Adrenal gland (tissue), 5 donors: ENCODE measurements around the gene LBHD2.

Experiments
- POLR2A ChIP-seq, 2 donors: fragments of 450-650 bp; IDR thresholded peaks; one replicate each; pipeline ENCODE4 v1.6.1; 2017; ENCODE audit warnings: antibody characterized with exemption in 2 of 2, mild to moderate bottlenecking in 2 of 2, moderate library complexity in 1 of 2
- TF ChIP-seq, protein P1 (sequence below), 6 experiments: fragments of 450-650 bp in 4 of 6; fragments of 200-600 bp in 2 of 6; sonication (generic) in 1 of 6; IDR thresholded peaks; 1 replicate in 5 of 6; 2 replicates in 1 of 6; pipeline versions ENCODE4 v1.5.1 to v1.8.0; 2016 to 2021; ENCODE audit warnings: antibody characterized with exemption in 6 of 6, mild to moderate bottlenecking in 2 of 6, moderate library complexity in 1 of 6
- donor health status: DM: no; HTN: no; CAD: no.

DNA sequence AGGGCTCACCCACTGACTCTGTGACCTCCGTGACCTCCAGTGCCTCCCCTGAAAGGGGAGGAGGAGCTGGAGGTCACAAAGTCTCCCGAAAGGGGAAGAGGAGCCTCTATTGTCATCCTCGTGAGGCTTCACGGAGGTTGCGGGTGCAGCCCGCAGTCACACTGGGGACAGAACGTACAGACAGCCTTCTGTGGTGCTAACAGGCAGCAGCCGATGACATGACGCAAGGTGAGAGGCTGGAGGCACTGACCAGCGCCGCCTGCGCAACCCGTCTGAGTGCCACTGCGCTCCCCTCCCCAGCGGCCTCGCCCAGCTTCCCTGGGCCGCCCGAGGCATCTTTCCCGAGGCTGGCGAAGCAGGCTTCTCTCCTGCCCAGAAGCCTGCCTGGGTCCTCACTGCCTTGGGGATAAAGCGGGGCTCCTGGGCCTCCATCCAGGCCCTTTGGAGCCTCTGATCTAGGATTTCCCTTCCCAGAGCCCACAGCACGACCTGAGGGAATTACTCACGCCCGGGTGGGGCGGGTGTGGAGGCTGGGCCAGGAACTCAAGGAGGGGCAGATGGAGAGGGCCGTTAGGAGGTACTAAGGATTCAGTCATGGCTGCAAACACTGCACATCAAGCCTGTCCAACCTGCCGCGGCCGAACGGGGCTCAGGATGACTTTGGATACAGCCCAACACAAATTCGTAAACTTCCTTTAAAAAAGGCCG lies 12.3 kb upstream of the LBHD2 start:
- TF ChIP-seq, protein P1, sequence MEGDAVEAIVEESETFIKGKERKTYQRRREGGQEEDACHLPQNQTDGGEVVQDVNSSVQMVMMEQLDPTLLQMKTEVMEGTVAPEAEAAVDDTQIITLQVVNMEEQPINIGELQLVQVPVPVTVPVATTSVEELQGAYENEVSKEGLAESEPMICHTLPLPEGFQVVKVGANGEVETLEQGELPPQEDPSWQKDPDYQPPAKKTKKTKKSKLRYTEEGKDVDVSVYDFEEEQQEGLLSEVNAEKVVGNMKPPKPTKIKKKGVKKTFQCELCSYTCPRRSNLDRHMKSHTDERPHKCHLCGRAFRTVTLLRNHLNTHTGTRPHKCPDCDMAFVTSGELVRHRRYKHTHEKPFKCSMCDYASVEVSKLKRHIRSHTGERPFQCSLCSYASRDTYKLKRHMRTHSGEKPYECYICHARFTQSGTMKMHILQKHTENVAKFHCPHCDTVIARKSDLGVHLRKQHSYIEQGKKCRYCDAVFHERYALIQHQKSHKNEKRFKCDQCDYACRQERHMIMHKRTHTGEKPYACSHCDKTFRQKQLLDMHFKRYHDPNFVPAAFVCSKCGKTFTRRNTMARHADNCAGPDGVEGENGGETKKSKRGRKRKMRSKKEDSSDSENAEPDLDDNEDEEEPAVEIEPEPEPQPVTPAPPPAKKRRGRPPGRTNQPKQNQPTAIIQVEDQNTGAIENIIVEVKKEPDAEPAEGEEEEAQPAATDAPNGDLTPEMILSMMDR (IDR thresholded peaks at IDR 0.05) = no peak
- no peak for TF ChIP-seq POLR2A (IDR thresholded peaks at IDR 0.05)
